Measurements from ENCODE around the gene EPHA5. TPM values are rescaled to one million over a fixed set of nuclear protein-coding genes. Genes with fewer than 3 reads are reported as not detected.

Gene EPHA5
- polyA plus RNA-seq, 1 donor (not counting 4 experiments of a cell fraction or from before 2014, with no cell fraction given) = not detected

- Histone ChIP-seq H4K20me1 (ENCODE audit: control insufficient read depth, extremely low read depth, insufficient read depth, low read length) (no peaks in the 10 kb centered on the region), H3K4me3 (ENCODE audit: control insufficient read depth in 2 of 3, extremely low read depth in 1 of 3, insufficient read depth in 2 of 3, low read depth in 1 of 3, low read length in 3 of 3) (no peak overlapping the region), H3K36me3 (ENCODE audit: control insufficient read depth in 2 of 2, extremely low read depth in 1 of 2, insufficient read depth in 2 of 2, low read length in 2 of 2) (no peaks in the 10 kb centered on the region), H3K4me2 (ENCODE audit: control insufficient read depth, extremely low read depth, insufficient read depth, low read depth, low read length) (no peak overlapping the region), H2AFZ (ENCODE audit: control insufficient read depth, low read length) (no peak overlapping the region), H3K9me3 (ENCODE audit: control insufficient read depth, low read depth, low read length) (no peaks in the 10 kb centered on the region), H3K4me1 (ENCODE audit: control insufficient read depth, extremely low read depth, insufficient read depth, low read length) (no peaks in the 10 kb centered on the region), H3K9me1 (ENCODE audit: control insufficient read depth, extremely low read depth, insufficient read depth, low read length) (no peaks in the 10 kb centered on the region), H3K27ac (ENCODE audit: control insufficient read depth, insufficient read depth, low read length) (no peak overlapping the region), H3K27me3 (ENCODE audit: control insufficient read depth, extremely low read depth, insufficient read depth, low read length) (no peaks in the 10 kb centered on the region), H3K79me2 (ENCODE audit: control insufficient read depth, insufficient read depth, low read length) (no peaks in the 10 kb centered on the region), H3K9ac (ENCODE audit: control insufficient read depth, extremely low read depth, insufficient read depth, low read length) (no peak overlapping the region)
- no peak for FAIRE-seq
- no peak for DNase-seq (ENCODE audit: low read depth, low spot score)
- dilution Hi-C loops (cut with MboI; ENCODE audit: extremely low pct_ligation_motif_present, low sequenced_read_pairs) = no loop called here
- TF ChIP-seq CTCF (optimal IDR thresholded peaks at IDR 0.05 in 1 of 3, IDR thresholded peaks at IDR 0.05 in 1 of 3, conservative IDR thresholded peaks at IDR 0.05 in 1 of 3; ENCODE audit: extremely low read depth in 1 of 3, insufficient read depth in 2 of 3, low read length in 3 of 3) = no peak
- no peak for TF ChIP-seq EZH2 (IDR thresholded peaks at IDR 0.05; ENCODE audit: low read length)
These were observed 18.5 kb downstream of the EPHA5 start for GRCh38 chr4:65651751-65652150.

- H3K27me3 ChIP-seq (ENCODE audit: control insufficient read depth, extremely low read depth, insufficient read depth, low read length) = no peaks in the 10 kb centered on the region
- no peaks in the 10 kb centered on the region for H3K36me3 ChIP-seq (ENCODE audit: control insufficient read depth in 2 of 2, extremely low read depth in 1 of 2, insufficient read depth in 2 of 2, low read length in 2 of 2)
- no peak overlapping the region for H2AFZ ChIP-seq (ENCODE audit: control insufficient read depth, low read length)
- no peak for DNase-seq (ENCODE audit: low read depth, low spot score)
- H3K9ac ChIP-seq (ENCODE audit: control insufficient read depth, extremely low read depth, insufficient read depth, low read length) = no peak overlapping the region
- no peaks in the 10 kb centered on the region for H3K4me1 ChIP-seq (ENCODE audit: control insufficient read depth, extremely low read depth, insufficient read depth, low read length)
- no peak overlapping the region for H3K4me2 ChIP-seq (ENCODE audit: control insufficient read depth, extremely low read depth, insufficient read depth, low read depth, low read length)
- H4K20me1 ChIP-seq (ENCODE audit: control insufficient read depth, extremely low read depth, insufficient read depth, low read length) = no peaks in the 10 kb centered on the region
- no peak overlapping the region for H3K4me3 ChIP-seq (ENCODE audit: control insufficient read depth in 2 of 3, extremely low read depth in 1 of 3, insufficient read depth in 2 of 3, low read depth in 1 of 3, low read length in 3 of 3)
- FAIRE-seq = no peak
- TF ChIP-seq EZH2 (IDR thresholded peaks at IDR 0.05; ENCODE audit: low read length) (no peak), CTCF (optimal IDR thresholded peaks at IDR 0.05 in 1 of 3, IDR thresholded peaks at IDR 0.05 in 1 of 3, conservative IDR thresholded peaks at IDR 0.05 in 1 of 3; ENCODE audit: extremely low read depth in 1 of 3, insufficient read depth in 2 of 3, low read length in 3 of 3) (no peak)
- H3K79me2 ChIP-seq (ENCODE audit: control insufficient read depth, insufficient read depth, low read length) = no peaks in the 10 kb centered on the region
- dilution Hi-C loops (cut with MboI; ENCODE audit: extremely low pct_ligation_motif_present, low sequenced_read_pairs) = no loop called here
- H3K27ac ChIP-seq (ENCODE audit: control insufficient read depth, insufficient read depth, low read length) = no peak overlapping the region
- no peaks in the 10 kb centered on the region for H3K9me1 ChIP-seq (ENCODE audit: control insufficient read depth, extremely low read depth, insufficient read depth, low read length)
- H3K9me3 ChIP-seq (ENCODE audit: control insufficient read depth, low read depth, low read length) = no peaks in the 10 kb centered on the region
These were observed 19.3 kb downstream of the EPHA5 start for GRCh38 chr4:65651031-65651430.

Data from keratinocyte (primary cell).